HepG2 (cell line): Measurements from ENCODE around the gene PRSS36. TPM values are rescaled to one million over a fixed set of nuclear protein-coding genes. Genes with fewer than 3 reads are reported as not detected.

Source experiments
- ATF2 ChIP-seq: sonication (generic); formaldehyde crosslinking; IDR thresholded peaks from 2 replicates; pipeline ENCODE4 v1.4.0; 2020; ENCODE audit warnings: missing genetic modification reagents
- ATRX ChIP-seq: sonication (generic); formaldehyde crosslinking; IDR thresholded peaks from 2 replicates; pipeline ENCODE4 v1.4.0; 2020; ENCODE audit warnings: missing genetic modification reagents, borderline replicate concordance
- ESRRA ChIP-seq: sonication (generic); formaldehyde crosslinking; IDR thresholded peaks from 2 replicates; pipeline ENCODE4 v1.5.1; 2020; ENCODE audit warnings: mild to moderate bottlenecking, low read depth, missing genetic modification reagents
- FLYWCH1 ChIP-seq: sonication (generic); formaldehyde crosslinking; IDR thresholded peaks from 2 replicates; pipeline ENCODE4 v1.8.1; 2023; ENCODE audit warnings: mild to moderate bottlenecking, missing genetic modification reagents
- FOSL2 ChIP-seq: sonication (generic); formaldehyde crosslinking; IDR thresholded peaks from 2 replicates; pipeline ENCODE4 v1.4.0; 2020; ENCODE audit warnings: missing genetic modification reagents
- FOXK2 ChIP-seq: fragments of 450-650 bp; IDR thresholded peaks from 2 replicates; pipeline ENCODE4 v1.6.1; 2016
- GLI4 ChIP-seq: sonication (generic); formaldehyde crosslinking; IDR thresholded peaks from 2 replicates; pipeline ENCODE4 v1.5.1; 2020; ENCODE audit warnings: missing genetic modification reagents, mild to moderate bottlenecking, moderate library complexity, borderline replicate concordance
- GPBP1L1 ChIP-seq: sonication (generic); formaldehyde crosslinking; IDR thresholded peaks from 2 replicates; pipeline ENCODE4 v1.5.0; 2020; ENCODE audit warnings: mild to moderate bottlenecking, missing genetic modification reagents
- MNT ChIP-seq: fragments of 450-650 bp; IDR thresholded peaks from 2 replicates; pipeline ENCODE4 v1.6.1; 2016
- SETDB1 ChIP-seq: sonication (generic); formaldehyde crosslinking; IDR thresholded peaks from 2 replicates; pipeline ENCODE4 v1.5.1; 2020; ENCODE audit warnings: missing genetic modification reagents, mild to moderate bottlenecking, borderline replicate concordance
- SIN3B ChIP-seq: fragments of 150-350 bp; IDR thresholded peaks from 2 replicates; pipeline ENCODE4 v1.6.1; 2014; ENCODE audit warnings: low read length
- SNRNP70 ChIP-seq: fragments of 200-400 bp; formaldehyde crosslinking; IDR thresholded peaks from 2 replicates; pipeline ENCODE4 v1.6.1; 2017; ENCODE audit warnings: mild to moderate bottlenecking, low read depth, low read length, moderate library complexity
- SSRP1 ChIP-seq: IDR thresholded peaks from 2 replicates; pipeline ENCODE4 v1.6.1; 2016; ENCODE audit warnings: control low read depth
- TBL1XR1 ChIP-seq: fragments of 150-350 bp; IDR thresholded peaks from 2 replicates; pipeline ENCODE4 v1.6.1; 2014; ENCODE audit warnings: borderline replicate concordance, low read length; ENCODE audit not compliant: partially characterized antibody
- ZFAT ChIP-seq: sonication (generic); formaldehyde crosslinking; conservative IDR thresholded peaks from 2 replicates; pipeline ENCODE4 v1.8.1; 2023; ENCODE audit warnings: missing genetic modification reagents, inconsistent platforms
- ZFP36 ChIP-seq: fragments of 150-350 bp; IDR thresholded peaks from 2 replicates; pipeline ENCODE4 v1.6.1; 2018; ENCODE audit warnings: borderline replicate concordance, low read length, low read depth; ENCODE audit not compliant: partially characterized antibody
- ZFX ChIP-seq: sonication (generic); formaldehyde crosslinking; IDR thresholded peaks from 2 replicates; pipeline ENCODE4 v1.4.0; 2020; ENCODE audit warnings: mild to moderate bottlenecking, low read depth, missing genetic modification reagents, moderate library complexity
- ZNF224 ChIP-seq: sonication (generic); formaldehyde crosslinking; IDR thresholded peaks from 2 replicates; pipeline ENCODE4 v1.5.0; 2020; ENCODE audit warnings: mild to moderate bottlenecking, missing genetic modification reagents
- ZNF331 ChIP-seq: sonication (generic); formaldehyde crosslinking; IDR thresholded peaks from 2 replicates; pipeline ENCODE4 v1.4.0; 2020; ENCODE audit warnings: missing genetic modification reagents
- ZNF430 ChIP-seq: sonication (generic); formaldehyde crosslinking; IDR thresholded peaks from 2 replicates; pipeline ENCODE4 v1.9.0; 2021; ENCODE audit warnings: mild to moderate bottlenecking, missing genetic modification reagents
- ZNF468 ChIP-seq: sonication (generic); formaldehyde crosslinking; IDR thresholded peaks from 2 replicates; pipeline ENCODE4 v1.8.0; 2022; ENCODE audit warnings: mild to moderate bottlenecking, moderate library complexity, missing genetic modification reagents
- ZNF615 ChIP-seq: sonication (generic); formaldehyde crosslinking; IDR thresholded peaks from 2 replicates; pipeline ENCODE4 v1.5.0; 2020; ENCODE audit warnings: mild to moderate bottlenecking, missing genetic modification reagents, borderline replicate concordance
- ZNF75D ChIP-seq: sonication (generic); formaldehyde crosslinking; IDR thresholded peaks from 2 replicates; pipeline ENCODE4 v1.8.1; 2023; ENCODE audit warnings: missing genetic modification reagents, mild to moderate bottlenecking, borderline replicate concordance
- ZSCAN30 ChIP-seq: sonication (generic); formaldehyde crosslinking; IDR thresholded peaks from 2 replicates; pipeline ENCODE4 v1.5.0; 2020; ENCODE audit warnings: mild to moderate bottlenecking, missing genetic modification reagents
- polyA plus RNA-seq, 8 experiments: library from polyadenylated mRNA; depleted of rRNA in 3 of 8; stranded (reverse) in 7 of 8; unstranded in 1 of 8; fragments of >200 nt; fragmentation: Illumina TruSeq in 4 of 8; extraction: Trizol in 4 of 8; gene quantifications; 2 replicates each; pipeline versions ENCODE4 v1.2.1 to v1.2.3, GENCODE V29; 2011 to 2016; ENCODE audit warnings: low read depth in 4 of 8, missing spikeins in 1 of 8, mixed read lengths in 1 of 8; ENCODE audit not compliant: insufficient read depth in 1 of 8
- total RNA-seq, 5 experiments: library from RNA; depleted of rRNA; stranded (reverse); fragments of >200 nt; fragmentation: Illumina TruSeq; extraction: Trizol; gene quantifications; 2 replicates each; pipeline ENCODE4 v1.2.3, GENCODE V29; 2016; ENCODE audit warnings: low read depth in 1 of 5
- TF ChIP-seq, protein P1 (sequence below): sonication (generic); formaldehyde crosslinking; IDR thresholded peaks from 2 replicates; pipeline ENCODE4 v1.9.0; 2021; ENCODE audit warnings: missing genetic modification reagents, mild to moderate bottlenecking, borderline replicate concordance

PRSS36 gene
- total and polyA plus RNA-seq, 2 of the 13 experiments (the other 11 are each of a cell fraction or from before 2014, with no cell fraction given): 1.5 to 2.1 TPM

DNA sequence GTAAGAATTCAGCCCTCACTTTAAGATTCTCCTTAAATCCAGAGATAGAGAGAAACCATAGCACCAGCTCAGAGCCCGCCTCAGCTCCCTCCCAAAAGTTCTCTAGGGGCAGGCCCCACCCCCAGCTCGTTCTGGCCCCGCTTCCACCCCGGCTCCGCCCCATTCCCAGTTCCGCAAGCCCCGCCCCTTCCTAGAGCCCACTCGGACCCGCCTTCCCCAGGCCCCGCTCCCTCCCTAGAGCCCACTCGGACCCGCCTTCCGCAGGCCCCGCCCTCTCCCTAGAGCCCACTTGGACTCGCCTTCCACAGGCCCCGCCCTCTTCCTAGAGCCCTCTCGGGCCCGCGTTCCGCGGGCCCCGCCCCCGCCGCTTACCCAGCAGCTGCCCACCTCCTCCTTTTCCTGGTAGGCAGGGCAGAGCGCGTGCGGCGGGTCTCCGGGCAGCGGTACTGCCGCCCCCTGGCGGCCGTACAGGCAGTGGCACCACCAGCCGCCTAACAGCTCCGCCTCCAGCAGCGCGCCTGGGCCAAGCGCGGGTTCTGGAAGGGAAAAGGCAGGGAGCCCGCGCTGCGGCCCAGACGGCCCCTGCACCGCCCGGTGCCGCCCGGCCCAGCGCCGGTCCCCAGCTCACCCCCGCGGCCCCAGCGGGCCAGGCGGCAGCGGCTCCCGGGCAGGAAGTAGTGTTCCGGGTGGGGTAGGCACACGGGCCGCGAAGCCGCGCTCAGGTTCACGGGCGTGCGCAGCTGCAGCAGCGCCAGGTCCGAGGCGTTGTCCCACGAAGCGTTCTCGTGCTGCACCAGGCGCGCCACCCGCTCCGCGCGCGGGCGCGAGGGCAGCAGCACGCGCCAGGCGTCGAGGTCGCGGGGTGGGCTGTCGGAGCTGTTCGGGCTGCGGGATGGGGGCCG is 7.5 kb downstream of the PRSS36 start (continued):
- TF ChIP-seq TBL1XR1 (no peak), ZNF468 (CRISPR knock-in tag) (no peak), ZSCAN30 (CRISPR knock-in tag) (no peak), SSRP1 (CRISPR knock-in tag) (no peak), ZNF224 (CRISPR knock-in tag) (no peak), ZFX (CRISPR knock-in tag) (peak; percentile 67), FOSL2 (peak; percentile 54), MNT (peak; percentile 79), ZNF615 (no peak), ESRRA (CRISPR knock-in tag) (0 out of 2 replicates have a peak, but pooled peaks have one; percentile 20), SNRNP70 (no peak), ZNF75D (CRISPR knock-in tag) (no peak), SETDB1 (CRISPR knock-in tag) (no peak), ATRX (CRISPR knock-in tag) (no peak), FLYWCH1 (CRISPR knock-in tag) (no peak), ZFP36 (peak; percentile 30), ZNF331 (peak; percentile 73; the same call in 1 of the 2 replicates), ZNF430 (CRISPR knock-in tag) (0 out of 2 replicates have a peak, but pooled peaks have one; percentile 47), FOXK2 (no peak), GLI4 (CRISPR knock-in tag) (peak; percentile 71; the same call in 1 of the 2 replicates), ATF2 (CRISPR knock-in tag) (peak; percentile 73; the same call in 1 of the 2 replicates), SIN3B (peak; percentile 32; the same call in 1 of the 2 replicates), GPBP1L1 (no peak), ZFAT (CRISPR knock-in tag) (no peak)
- TF ChIP-seq, protein P1, sequence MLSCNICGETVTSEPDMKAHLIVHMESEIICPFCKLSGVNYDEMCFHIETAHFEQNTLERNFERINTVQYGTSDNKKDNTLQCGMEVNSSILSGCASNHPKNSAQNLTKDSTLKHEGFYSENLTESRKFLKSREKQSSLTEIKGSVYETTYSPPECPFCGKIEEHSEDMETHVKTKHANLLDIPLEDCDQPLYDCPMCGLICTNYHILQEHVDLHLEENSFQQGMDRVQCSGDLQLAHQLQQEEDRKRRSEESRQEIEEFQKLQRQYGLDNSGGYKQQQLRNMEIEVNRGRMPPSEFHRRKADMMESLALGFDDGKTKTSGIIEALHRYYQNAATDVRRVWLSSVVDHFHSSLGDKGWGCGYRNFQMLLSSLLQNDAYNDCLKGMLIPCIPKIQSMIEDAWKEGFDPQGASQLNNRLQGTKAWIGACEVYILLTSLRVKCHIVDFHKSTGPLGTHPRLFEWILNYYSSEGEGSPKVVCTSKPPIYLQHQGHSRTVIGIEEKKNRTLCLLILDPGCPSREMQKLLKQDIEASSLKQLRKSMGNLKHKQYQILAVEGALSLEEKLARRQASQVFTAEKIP (CRISPR knock-in tag): no peak
